ENCODE measurements around the gene USP32.
"Not testable (repeated sequence)": the region's sequence is repeated elsewhere in the genome, so short reads cannot be mapped to it uniquely, and the experiment has no call there.

USP32 gene

GRCh38 chr17:60230358-60230757, 161.6 kb downstream of the USP32 start:
- Histone ChIP-seq H3K4me3 (ENCODE audit: low read length, poor library complexity, severe bottlenecking) (no peak overlapping the region), H2AFZ (ENCODE audit: low read length) (no peak overlapping the region), H3K9ac (ENCODE audit: low read depth, low read length, poor library complexity, severe bottlenecking) (no peak overlapping the region), H3K4me2 (ENCODE audit: low read depth, low read length, poor library complexity, severe bottlenecking) (no peak overlapping the region), H4K20me1 (ENCODE audit: insufficient read depth, low read length, poor library complexity, severe bottlenecking) (no peaks in the 10 kb centered on the region), H3F3A (ENCODE audit: low read depth) (no peaks in the 10 kb centered on the region), H3K4me1 (ENCODE audit: insufficient read depth, low read length, poor library complexity, severe bottlenecking) (no peaks in the 10 kb centered on the region), H3K27me3 (ENCODE audit: insufficient read depth, low read length, poor library complexity, severe bottlenecking) (no peaks in the 10 kb centered on the region), H3K9me2 (replicated peaks; ENCODE audit: low read depth, low read length) (no peaks in the 10 kb centered on the region), H3K9me3 (ENCODE audit: insufficient read depth, low read depth, low read length) (no peaks in the 10 kb centered on the region), H3K79me2 (ENCODE audit: insufficient read depth, low read length) (no peaks in the 10 kb centered on the region), H3K36me3 (ENCODE audit: insufficient read depth, low read length) (peaks cover 14% of the 10 kb centered on the region; the same call in 1 of the 2 replicates)
- TF ChIP-seq EZH2phosphoT487 (IDR thresholded peaks at IDR 0.05; ENCODE audit: borderline replicate concordance), result no peak
- no peak for TF ChIP-seq CTCF (conservative IDR thresholded peaks at IDR 0.05; ENCODE audit: low read length)

GRCh38 chr17:60229188-60229802, 162.6 kb downstream of the USP32 start:
- Histone ChIP-seq H4K20me1 (ENCODE audit: insufficient read depth, low read length, poor library complexity, severe bottlenecking) (no peaks in the 10 kb centered on the region), H3K27me3 (ENCODE audit: insufficient read depth, low read length, poor library complexity, severe bottlenecking) (no peaks in the 10 kb centered on the region), H3K4me1 (ENCODE audit: insufficient read depth, low read length, poor library complexity, severe bottlenecking) (no peaks in the 10 kb centered on the region), H3K36me3 (ENCODE audit: insufficient read depth, low read length) (peaks cover 17% of the 10 kb centered on the region; the same call in 1 of the 2 replicates), H3K79me2 (ENCODE audit: insufficient read depth, low read length) (no peaks in the 10 kb centered on the region), H3K9ac (ENCODE audit: low read depth, low read length, poor library complexity, severe bottlenecking) (no peak overlapping the region), H2AFZ (ENCODE audit: low read length) (no peak overlapping the region), H3K4me3 (ENCODE audit: low read length, poor library complexity, severe bottlenecking) (no peak overlapping the region), H3K4me2 (ENCODE audit: low read depth, low read length, poor library complexity, severe bottlenecking) (no peak overlapping the region), H3K9me3 (ENCODE audit: insufficient read depth, low read depth, low read length) (no peaks in the 10 kb centered on the region), H3F3A (ENCODE audit: low read depth) (no peaks in the 10 kb centered on the region), H3K9me2 (replicated peaks; ENCODE audit: low read depth, low read length) (no peaks in the 10 kb centered on the region)
- TF ChIP-seq EZH2phosphoT487 (IDR thresholded peaks at IDR 0.05; ENCODE audit: borderline replicate concordance) (no peak), CTCF (conservative IDR thresholded peaks at IDR 0.05; ENCODE audit: low read length) (peak; percentile 44)

GRCh38 chr17:60227276-60227675, 164.7 kb downstream of the USP32 start:
- not testable (repeated sequence) for H3K27me3 ChIP-seq (ENCODE audit: insufficient read depth, low read length, poor library complexity, severe bottlenecking); H3K79me2 ChIP-seq (ENCODE audit: insufficient read depth, low read length); H3K9me3 ChIP-seq (ENCODE audit: insufficient read depth, low read depth, low read length); H3K4me2 ChIP-seq (ENCODE audit: low read depth, low read length, poor library complexity, severe bottlenecking); H3F3A ChIP-seq (ENCODE audit: low read depth); H3K4me1 ChIP-seq (ENCODE audit: insufficient read depth, low read length, poor library complexity, severe bottlenecking); H4K20me1 ChIP-seq (ENCODE audit: insufficient read depth, low read length, poor library complexity, severe bottlenecking); H3K9ac ChIP-seq (ENCODE audit: low read depth, low read length, poor library complexity, severe bottlenecking); H2AFZ ChIP-seq (ENCODE audit: low read length); H3K4me3 ChIP-seq (ENCODE audit: low read length, poor library complexity, severe bottlenecking); H3K9me2 ChIP-seq (replicated peaks; ENCODE audit: low read depth, low read length)
- peaks cover 37% of the 10 kb centered on the region; the same call in 1 of the 2 replicates for H3K36me3 ChIP-seq (ENCODE audit: insufficient read depth, low read length)

GRCh38 chr17:60224064-60224463, 167.9 kb downstream of the USP32 start:
- peaks cover 50% of the 10 kb centered on the region; the same call in 1 of the 2 replicates for H3K36me3 ChIP-seq (ENCODE audit: insufficient read depth, low read length)
- H3K4me1 ChIP-seq (ENCODE audit: insufficient read depth, low read length, poor library complexity, severe bottlenecking), result no peaks in the 10 kb centered on the region
- H3K4me2 ChIP-seq (ENCODE audit: low read depth, low read length, poor library complexity, severe bottlenecking), result no peak overlapping the region
- no peak overlapping the region for H3K9ac ChIP-seq (ENCODE audit: low read depth, low read length, poor library complexity, severe bottlenecking)
- H4K20me1 ChIP-seq (ENCODE audit: insufficient read depth, low read length, poor library complexity, severe bottlenecking), result no peaks in the 10 kb centered on the region
- H3K4me3 ChIP-seq (ENCODE audit: low read length, poor library complexity, severe bottlenecking), result no peak overlapping the region
- no peaks in the 10 kb centered on the region for H3K9me3 ChIP-seq (ENCODE audit: insufficient read depth, low read depth, low read length)
- H3K27me3 ChIP-seq (ENCODE audit: insufficient read depth, low read length, poor library complexity, severe bottlenecking), result no peaks in the 10 kb centered on the region
- no peaks in the 10 kb centered on the region for H3F3A ChIP-seq (ENCODE audit: low read depth)
- no peaks in the 10 kb centered on the region for H3K9me2 ChIP-seq (replicated peaks; ENCODE audit: low read depth, low read length)
- TF ChIP-seq CTCF (conservative IDR thresholded peaks at IDR 0.05; ENCODE audit: low read length) (no peak), EZH2phosphoT487 (IDR thresholded peaks at IDR 0.05; ENCODE audit: borderline replicate concordance) (no peak)
- H3K79me2 ChIP-seq (ENCODE audit: insufficient read depth, low read length), result no peaks in the 10 kb centered on the region
- H2AFZ ChIP-seq (ENCODE audit: low read length), result no peak overlapping the region

Data from Loucy (cell line).